Panc1 (cell line): ENCODE measurements around the gene CARM1.

Source experiments
- CTCF ChIP-seq: fragments of 450-650 bp; IDR thresholded peaks from 2 replicates; pipeline ENCODE4 v1.5.1; 2017; ENCODE audit warnings: mild to moderate bottlenecking
- POLR2AphosphoS5 ChIP-seq: IDR thresholded peaks from 2 replicates; pipeline ENCODE4 v1.6.1; 2012; ENCODE audit warnings: mild to moderate bottlenecking, low read depth, low read length, moderate library complexity

- TF ChIP-seq CTCF (no peak; the same call in 1 of the 2 replicates), POLR2AphosphoS5 (no peak)
These were observed 40.2 kb upstream of the CARM1 start for GRCh38 chr19:10830931-10831779.
